C4-2B (cell line): ENCODE results near the gene ZNRF1.

Experiments
- CTCF ChIP-seq: fragments of 450-650 bp; conservative IDR thresholded peaks from 2 replicates; pipeline ENCODE4 v1.5.1; 2017; ENCODE audit warnings: mild to moderate bottlenecking
- ZFX ChIP-seq: fragments of 450-650 bp; IDR thresholded peaks from 2 replicates; pipeline ENCODE4 v1.6.1; 2017

GRCh38 chr16:75114946-75115825 is 116.4 kb downstream of the ZNRF1 start:
- no peak for TF ChIP-seq CTCF
- no peak for TF ChIP-seq ZFX
